Common myeloid progenitor, CD34-positive (primary cell): ENCODE measurements around the gene MYOZ2.

ENCODE experiments used
- CTCF ChIA-PET: fragments of 350-600 bp; sonication (Branson Sonifier 250); formaldehyde crosslinking; loops from one replicate; lab custom pipeline; 2021; ENCODE audit warnings: antibody characterized with exemption; lab: Charles Lee
- POLR2A ChIA-PET: fragments of 350-600 bp; sonication (Branson Sonifier 250); formaldehyde crosslinking; loops from one replicate; lab custom pipeline; 2021; ENCODE audit warnings: antibody characterized with exemption; lab: Charles Lee
- DNase-seq, 3 donors: peaks; one replicate each; pipeline versions ENCODE4 v3.0.0 to v3.0.0-alpha.2; 2013
- H3K27ac ChIP-seq, 2 experiments: 1 replicate in 1 of 2; 2 replicates in 1 of 2; pipeline ENCODE4 v1.7.0; 2013; ENCODE audit warnings: inconsistent platforms in 2 of 2, low read length in 2 of 2, mild to moderate bottlenecking in 2 of 2, low read depth in 1 of 2, moderate library complexity in 1 of 2; ENCODE audit not compliant: severe bottlenecking in 2 of 2, insufficient read depth in 1 of 2, poor library complexity in 1 of 2
- H3K27me3 ChIP-seq, 5 experiments: replicated peaks in 2 of 5; 1 replicate in 3 of 5; 2 replicates in 2 of 5; pipeline versions ENCODE4 v1.6.1 to v1.7.0; 2013; ENCODE audit warnings: low read length in 4 of 5, mild to moderate bottlenecking in 2 of 5, moderate library complexity in 2 of 5, inconsistent platforms in 1 of 5; ENCODE audit not compliant: insufficient read depth in 5 of 5, control insufficient read depth in 4 of 5
- H3K36me3 ChIP-seq, 4 experiments: 1 replicate in 2 of 4; 2 replicates in 2 of 4; pipeline versions ENCODE4 v1.6.1 to v1.7.0; 2013; ENCODE audit warnings: low read length in 3 of 4, control low read depth in 1 of 4, mild to moderate bottlenecking in 1 of 4; ENCODE audit not compliant: control insufficient read depth in 4 of 4, insufficient read depth in 4 of 4
- H3K4me1 ChIP-seq, 4 experiments: 1 replicate in 3 of 4; 2 replicates in 1 of 4; pipeline versions ENCODE4 v1.6.1 to v1.7.1; 2013; ENCODE audit warnings: low read length in 3 of 4, mild to moderate bottlenecking in 3 of 4, control low read depth in 1 of 4, inconsistent platforms in 1 of 4, moderate library complexity in 1 of 4; ENCODE audit not compliant: control insufficient read depth in 4 of 4, insufficient read depth in 4 of 4; ENCODE audit errors: control extremely low read depth in 1 of 4
- H3K4me3 ChIP-seq, 7 experiments: 1 replicate in 4 of 7; 2 replicates in 3 of 7; pipeline versions ENCODE4 v1.5.1 to v1.7.0; 2013; ENCODE audit warnings: mild to moderate bottlenecking in 7 of 7, low read length in 6 of 7, moderate library complexity in 6 of 7, inconsistent platforms in 2 of 7, low read depth in 2 of 7, control low read depth in 1 of 7; ENCODE audit not compliant: insufficient read depth in 4 of 7, control insufficient read depth in 1 of 7; ENCODE audit errors: extremely low read depth in 1 of 7
- H3K9me3 ChIP-seq, 5 experiments: 1 replicate in 4 of 5; 2 replicates in 1 of 5; pipeline versions ENCODE4 v1.6.1 to v1.7.1; 2013; ENCODE audit warnings: low read length in 4 of 5, mild to moderate bottlenecking in 2 of 5, inconsistent platforms in 1 of 5, low read depth in 1 of 5, moderate library complexity in 1 of 5; ENCODE audit not compliant: control insufficient read depth in 4 of 5, insufficient read depth in 2 of 5; ENCODE audit errors: control extremely low read depth in 1 of 5
- WGBS: methylation state at CpG from one replicate; pipeline ENCODE4 v1.1.5; 2013; ENCODE audit not compliant: insufficient coverage; 5-methylcytosine and 5-hydroxymethylcytosine counted together

MYOZ2 gene

DNA sequence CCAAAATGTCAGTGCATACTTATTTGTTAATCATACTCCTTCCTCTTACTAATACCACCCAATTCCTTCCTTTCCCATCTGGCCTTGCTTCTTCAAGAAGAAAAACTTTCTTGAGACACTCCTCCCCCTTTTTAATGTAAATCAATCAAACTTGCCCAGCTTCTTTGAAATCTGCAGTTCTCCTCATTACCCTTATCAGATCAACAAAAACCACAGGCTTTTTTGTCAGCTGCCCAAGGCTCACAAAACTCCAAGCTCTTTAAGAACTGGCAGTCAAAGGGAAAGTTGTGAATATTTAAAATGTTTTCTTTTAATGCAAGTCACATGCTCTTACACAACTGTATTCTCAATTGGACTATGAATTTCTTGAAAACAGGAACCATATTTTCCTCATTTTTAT, 11.3 kb upstream of the MYOZ2 start:
- Histone ChIP-seq H3K27ac (no peak overlapping the region), H3K4me3 (peak overlapping the region in 2 of 7 experiments; percentile 20 to 25), H3K36me3 (no peaks in the 10 kb centered on the region), H3K9me3 (no peaks in the 10 kb centered on the region), H3K27me3 (no peaks in the 10 kb centered on the region), H3K4me1 (peaks cover 4 to 13% (median 13%) of the 10 kb centered on the region in 4 experiments)
- ChIA-PET CTCF (interaction anchor here (0.9 to 1.5 kb wide), 5 partner anchors 10 to 89 kb away, joined by 3 to 5 read pairs (median 4); no protein-coding TSS in a partner anchor), POLR2A (no interaction called here)
- peak in 2 of 3 donors; percentile 55 to 67 for DNase-seq

GRCh38 chr4:119125931-119126330, 9.7 kb upstream of the MYOZ2 start:
- no peaks in the 10 kb centered on the region for H3K27me3 ChIP-seq
- CTCF ChIA-PET = interaction anchor here (1.6 kb wide), 1 partner anchor 17 kb away, joined by 4 read pairs; no protein-coding TSS in a partner anchor

DNA sequence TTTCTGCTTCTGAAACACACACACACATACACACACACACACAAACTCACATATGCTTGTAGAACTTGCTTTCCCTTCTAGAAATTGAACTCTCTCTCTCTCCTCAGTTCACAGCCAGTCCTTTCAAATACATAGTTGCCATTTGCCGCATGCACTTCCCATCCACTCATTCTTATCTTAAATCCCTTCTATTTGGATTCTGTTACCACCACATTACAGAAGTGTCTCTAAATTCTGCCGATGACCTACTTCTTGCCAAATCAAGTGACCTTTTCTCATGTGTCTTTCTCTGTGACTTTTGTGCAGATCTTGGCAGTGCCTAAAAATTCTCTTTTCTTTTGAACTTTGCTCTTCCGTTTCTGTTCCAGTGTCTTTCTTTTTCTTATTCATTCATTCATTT, 7.5 kb upstream of the MYOZ2 start:
- ChIA-PET POLR2A (no interaction called here), CTCF (no interaction called here)
- no peak for DNase-seq
- no peaks in the 10 kb centered on the region for H3K9me3 ChIP-seq
- H3K4me3 ChIP-seq = no peak overlapping the region
- H3K4me1 ChIP-seq = peaks cover 4 to 13% (median 13%) of the 10 kb centered on the region in 4 experiments
- no peaks in the 10 kb centered on the region for H3K27me3 ChIP-seq
- H3K36me3 ChIP-seq = no peaks in the 10 kb centered on the region
- H3K27ac ChIP-seq = no peak overlapping the region
- WGBS = 100% methylated on average over 2 of the region's 3 CpGs

More at GRCh38 chr4:119125931-119126330, 9.7 kb upstream of the MYOZ2 start:
- no peak overlapping the region for H3K4me3 ChIP-seq
- POLR2A ChIA-PET = no interaction called here
- H3K36me3 ChIP-seq = no peaks in the 10 kb centered on the region
- H3K4me1 ChIP-seq = peaks cover 4 to 13% (median 13%) of the 10 kb centered on the region in 4 experiments
- no peak for DNase-seq
- H3K9me3 ChIP-seq = no peaks in the 10 kb centered on the region
- no peak overlapping the region for H3K27ac ChIP-seq

- ChIA-PET POLR2A (no interaction called here), CTCF (interaction anchor here (0.6 kb wide), 1 partner anchor 206 kb away, joined by 3 read pairs; no protein-coding TSS in a partner anchor)
- no peak for DNase-seq
- Histone ChIP-seq H3K9me3 (no peaks in the 10 kb centered on the region), H3K27me3 (no peaks in the 10 kb centered on the region), H3K4me1 (no peaks in the 10 kb centered on the region), H3K27ac (no peak overlapping the region), H3K4me3 (no peak overlapping the region), H3K36me3 (no peaks in the 10 kb centered on the region)
- 80% methylated on average over 1 of the region's 4 CpGs for WGBS
These were observed 5.1 kb upstream of the MYOZ2 start for GRCh38 chr4:119130365-119131065.

DNA sequence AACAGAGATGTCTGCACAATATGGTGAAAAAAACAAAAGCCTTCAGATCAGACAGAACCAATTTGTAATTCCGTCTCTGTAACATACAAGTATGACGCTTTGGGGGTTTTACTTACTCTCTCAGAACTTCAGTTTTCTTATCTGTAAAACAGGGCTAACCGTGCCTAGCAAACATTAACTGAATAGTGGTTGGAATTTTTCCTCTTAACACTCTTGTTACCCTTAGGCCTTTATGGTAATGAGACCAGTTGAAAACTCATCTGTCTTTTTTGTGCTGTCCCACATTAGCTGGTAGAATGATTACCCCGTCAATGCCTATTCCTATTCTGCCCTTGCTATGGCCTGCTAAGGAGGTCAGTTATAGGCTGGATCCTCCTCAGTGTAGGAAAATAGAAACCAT, 4.5 kb upstream of the MYOZ2 start:
- WGBS = 100% methylated on average over 3 of the region's 4 CpGs
- Histone ChIP-seq H3K27me3 (no peaks in the 10 kb centered on the region), H3K4me3 (no peak overlapping the region), H3K4me1 (no peaks in the 10 kb centered on the region), H3K36me3 (no peaks in the 10 kb centered on the region), H3K9me3 (no peaks in the 10 kb centered on the region), H3K27ac (no peak overlapping the region)
- ChIA-PET POLR2A (no interaction called here), CTCF (interaction anchor here (0.6 kb wide), 1 partner anchor 207 kb away, joined by 3 read pairs; no protein-coding TSS in a partner anchor)
- no peak for DNase-seq

- no peak overlapping the region for H3K4me3 ChIP-seq
- no peaks in the 10 kb centered on the region for H3K27me3 ChIP-seq
- POLR2A ChIA-PET = no interaction called here
- no peaks in the 10 kb centered on the region for H3K9me3 ChIP-seq
- no peak overlapping the region for H3K27ac ChIP-seq
- WGBS = 98% methylated on average over 4 of the region's 5 CpGs
- H3K4me1 ChIP-seq = no peaks in the 10 kb centered on the region
- H3K36me3 ChIP-seq = no peaks in the 10 kb centered on the region
- DNase-seq = no peak
- CTCF ChIA-PET = no interaction called here
These were observed 3.3 kb upstream of the MYOZ2 start for GRCh38 chr4:119132306-119132705.

GRCh38 chr4:119136546-119136945, 914 bp downstream of the MYOZ2 start:
- Histone ChIP-seq H3K27ac (no peak overlapping the region), H3K9me3 (no peaks in the 10 kb centered on the region), H3K27me3 (no peaks in the 10 kb centered on the region), H3K4me3 (no peak overlapping the region), H3K4me1 (peaks cover 8 to 18% (median 12%) of the 10 kb centered on the region in 4 experiments), H3K36me3 (no peaks in the 10 kb centered on the region)
- ChIA-PET POLR2A (no interaction called here), CTCF (interaction anchor here (1.3 to 1.4 kb wide), 2 partner anchors 9 to 13 kb away, joined by 3 to 4 read pairs; no protein-coding TSS in a partner anchor)
- WGBS = 100% methylated on average over 3 of the region's 3 CpGs
- no peak for DNase-seq
